ENCODE data around the gene SPECC1. TPM values are rescaled to one million over a fixed set of nuclear protein-coding genes. Genes with fewer than 3 reads are reported as not detected.

SPECC1 gene
- total and polyA plus RNA-seq, 10 of the 15 experiments (the other 5 are each of a cell fraction or from before 2014, with no cell fraction given): 6.4 to 40.6 (median 23.9) TPM

- TF ChIP-seq ZBTB40 (IDR thresholded peaks at IDR 0.05; ENCODE audit: borderline replicate concordance): no peak
- no peak for TF ChIP-seq FOXK2 (IDR thresholded peaks at IDR 0.05)
- no peak for TF ChIP-seq PKNOX1 (IDR thresholded peaks at IDR 0.05)
- TF ChIP-seq JUNB (IDR thresholded peaks at IDR 0.05): no peak
- no peak for TF ChIP-seq HDAC2 (IDR thresholded peaks at IDR 0.05)
- no peak for TF ChIP-seq PAX8 (IDR thresholded peaks at IDR 0.05)
- TF ChIP-seq NBN (IDR thresholded peaks at IDR 0.05): no peak
These were observed 124.4 kb downstream of the SPECC1 start (continued) for GRCh38 chr17:20133517-20133916.

- POLR2A ChIA-PET: no interaction called here
- SMC1A ChIA-PET (ENCODE audit: uncharacterized antibody, unreplicated experiment): no interaction called here
- Histone ChIP-seq H4K20me1 (ENCODE audit: control insufficient read depth, insufficient read depth) (no peaks in the 10 kb centered on the region), H3K36me3 (ENCODE audit: control insufficient read depth in 2 of 2, insufficient read depth in 2 of 2, low read length in 1 of 2) (no peaks in the 10 kb centered on the region), H3K4me2 (ENCODE audit: control insufficient read depth, insufficient read depth) (no peak overlapping the region), H3K27ac (ENCODE audit: control insufficient read depth, insufficient read depth) (no peak overlapping the region), H3K27me3 (replicated peaks in 1 of 2; ENCODE audit: control insufficient read depth in 2 of 2, insufficient read depth in 2 of 2, low read length in 1 of 2) (no peaks in the 10 kb centered on the region), H3K4me1 (ENCODE audit: control insufficient read depth, insufficient read depth, low read length) (no peaks in the 10 kb centered on the region), H3K79me2 (ENCODE audit: control insufficient read depth, insufficient read depth, low read length) (no peaks in the 10 kb centered on the region), H3K9me3 (replicated peaks; ENCODE audit: control insufficient read depth, insufficient read depth, low read length) (no peaks in the 10 kb centered on the region), H2AFZ (ENCODE audit: control insufficient read depth, low read depth, low read length) (no peak overlapping the region), H3K4me3 (no peak overlapping the region), H3K9ac (ENCODE audit: control insufficient read depth, insufficient read depth, low read length) (no peak overlapping the region)
- ATAC-seq (no peak), DNase-seq (ENCODE audit: low read depth, low spot score) (no peak), FAIRE-seq (no peak)
- CTCF ChIA-PET: interaction anchor here (0.6 kb wide), 1 partner anchor 48 kb away, joined by 3 read pairs; no protein-coding TSS in a partner anchor
- RAD21 ChIA-PET (ENCODE audit: unreplicated experiment): no interaction called here
- WGBS (ENCODE audit: insufficient coverage, insufficient replicate concordance, low lambda C conversion rate, missing lambda C conversion rate): 75% methylated on average over 10 of the region's 10 CpGs
- intact Hi-C loops (cut with micrococcal nuclease; ENCODE audit: unreplicated experiment) (no loop called here), in situ Hi-C loops (cut with MboI) (no loop called here)
- no TSS peak for BruUV-seq (replicated peaks)
- TF ChIP-seq IRF3 (IDR thresholded peaks at IDR 0.05) (no peak), CHD2 (IDR thresholded peaks at IDR 0.05; ENCODE audit: borderline replicate concordance, low read depth, low read length) (no peak), RFX5 (IDR thresholded peaks at IDR 0.05; ENCODE audit: low read depth, low read length) (no peak), RAD51 (IDR thresholded peaks at IDR 0.05) (no peak), NBN (IDR thresholded peaks at IDR 0.05) (no peak), CEBPZ (IDR thresholded peaks at IDR 0.05; ENCODE audit: low read depth, low read length) (no peak)
These were observed 132.2 kb downstream of the SPECC1 start for GRCh38 chr17:20141198-20141972.
